Heart right ventricle (tissue), 16 donors: ENCODE results near the gene LRRC7. TPM values are rescaled to one million over a fixed set of nuclear protein-coding genes. Genes with fewer than 3 reads are reported as not detected.

ENCODE experiments used
- ATAC-seq, 8 donors: fragments of 200-7000 bp; cut with Tn5 transposase; one replicate each; pipeline ENCODE4 v1.9.1; 2020; ENCODE audit warnings: mild to moderate bottlenecking in 8 of 8, moderate library complexity in 8 of 8, moderate number of reproducible peaks in 1 of 8
- DNase-seq, 2 donors: peaks; one replicate each; pipeline ENCODE4 v3.0.0-alpha.2; 2020
- H3K27ac ChIP-seq, 10 donors: fragments of 200-600 bp; sonication (generic) in 2 of 10; one replicate each; pipeline versions ENCODE4 v1.5.0 to v1.8.0; 2020 to 2022; ENCODE audit warnings: mild to moderate bottlenecking in 3 of 10
- H3K27me3 ChIP-seq, 7 donors: fragments of 200-600 bp; one replicate each; pipeline ENCODE4 v1.8.0; 2021 to 2022; ENCODE audit warnings: mild to moderate bottlenecking in 2 of 7
- H3K36me3 ChIP-seq, 9 donors: fragments of 200-600 bp; sonication (generic) in 1 of 9; one replicate each; pipeline versions ENCODE4 v1.5.0 to v1.8.0; 2020 to 2022; ENCODE audit warnings: mild to moderate bottlenecking in 2 of 9
- H3K4me1 ChIP-seq, 9 donors: fragments of 200-600 bp; sonication (generic) in 1 of 9; one replicate each; pipeline versions ENCODE4 v1.5.0 to v1.8.0; 2020 to 2022; ENCODE audit warnings: mild to moderate bottlenecking in 4 of 9
- H3K4me3 ChIP-seq, 10 donors: fragments of 200-600 bp; sonication (generic) in 2 of 10; one replicate each; pipeline versions ENCODE4 v1.5.0 to v1.8.0; 2020 to 2022; ENCODE audit warnings: mild to moderate bottlenecking in 7 of 10, moderate library complexity in 2 of 10
- H3K9me3 ChIP-seq, 11 donors: fragments of 200-600 bp in 10 of 11; sonication (generic) in 2 of 11; one replicate each; pipeline versions ENCODE4 v1.5.0 to v1.8.0; 2013 to 2022; ENCODE audit warnings: mild to moderate bottlenecking in 2 of 11, control low read depth in 1 of 11, moderate library complexity in 1 of 11
- WGBS, 2 donors: extraction: QIAGEN DNeasy Blood & Tissue Kit; methylation state at CpG; one replicate each; pipeline ENCODE4 v1.1.7; 2013; ENCODE audit warnings: inconsistent platforms in 1 of 2; 5-methylcytosine and 5-hydroxymethylcytosine counted together
- intact Hi-C, 10 donors: fragments of 100-400 bp; cut with DNase I; formaldehyde crosslinking; loops; one replicate each; pipeline versions ENCODE4 v1.11.1 to v1.14.2; 2022
- polyA plus RNA-seq, 2 donors: library from polyadenylated mRNA; stranded (reverse); fragments of 200-250 nt; gene quantifications; one replicate each; pipeline ENCODE4 v1.2.3, GENCODE V29; 2013
- total RNA-seq, 10 donors: library from RNA; stranded (reverse); fragmentation: NEBNext Ultra II Directional in 3 of 10; extraction: Animal tissue kit (Norgen Biotek cat#: 25700) in 3 of 10; gene quantifications; one replicate each; pipeline versions ENCODE4 v1.2.1 to v1.2.4, GENCODE V29; 2021 to 2023
- TF ChIP-seq, protein P1 (sequence below), 9 donors: fragments of 200-600 bp; sonication (generic) in 2 of 9; IDR thresholded peaks; one replicate each; pipeline versions ENCODE4 v1.5.0 to v1.8.0; 2021 to 2022; ENCODE audit warnings: antibody characterized with exemption in 9 of 9, mild to moderate bottlenecking in 5 of 9, moderate library complexity in 1 of 9
- donor health status: Arrhythmogenic right ventricular cardiomyopathy.
- donor health status: ischemic (EF 13 %, LVEDD 7.1; RV severe dilation, severe dysfunction).
- donor health status: healthy with polysubstance abuse.
- donor health status: DM: no; HTN: yes; CAD: no.
- donor health status: DM: no; HTN: no; CAD: no.
- donor health status: ischemic (EF 25% LVEDD 6.9; RV normal size, moderate dysfunction).
- donor health status: ischemic (EF 25% LVEDD 5.7; RV mildly dilated, moderate dysfunction).
- donor health status: healthy.
- donor health status: DM: yes; HTN: yes; CAD: no.
- donor health status: Ischemic cardiomyopathy.
- donor health status: ischemic (EF 35%, LVEDD 5.7; RV mildly dilated, moderate dysfunction).
- donor health status: nonischemic (EF 11% LVEDD 7.7; RV severe dilation, severe dysfunction).
- donor health status: DM: yes; HTN: yes; CAD: no.
- donor health status: PGD.
- donor health status: ischemic (EF 29% LVEDD 5.4; RV normal size, mild dysfunction).
- donor health status: nonischemic (EF 23%, LVEDD 6.1; RV moderate dilation, normal function).

The LRRC7 gene
- total and polyA plus RNA-seq, 12 donors = 0.03 to 2.1 (median 0.59) TPM

DNA sequence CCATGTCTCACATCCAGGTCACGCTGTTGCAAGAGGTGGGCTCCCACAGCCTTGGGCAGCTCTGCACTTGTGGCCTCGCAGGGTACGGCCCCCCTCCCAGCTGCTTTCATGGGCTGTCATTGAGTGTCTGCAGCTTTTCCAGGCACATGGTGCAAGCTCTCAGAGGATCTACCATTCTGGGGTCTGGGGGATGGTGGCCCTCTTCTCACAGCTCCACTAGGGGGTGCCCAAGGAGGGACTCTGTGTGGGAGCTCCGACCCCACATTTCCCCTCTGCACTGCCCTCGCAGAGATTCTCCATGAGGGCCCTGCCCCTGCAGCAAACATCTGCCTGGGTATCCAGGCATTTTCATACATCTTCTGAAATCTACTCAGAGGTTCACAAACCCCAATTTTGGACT, 219.4 kb downstream of the LRRC7 start:
- H3K27ac ChIP-seq = no peak overlapping the region
- H3K4me3 ChIP-seq = no peak overlapping the region
- no peaks in the 10 kb centered on the region for H3K4me1 ChIP-seq
- no peaks in the 10 kb centered on the region for H3K27me3 ChIP-seq
- intact Hi-C loops = no loop called here
- 74 to 78% methylated on average over 5 of the region's 5 CpGs for WGBS, 2 donors
- TF ChIP-seq, protein P1, sequence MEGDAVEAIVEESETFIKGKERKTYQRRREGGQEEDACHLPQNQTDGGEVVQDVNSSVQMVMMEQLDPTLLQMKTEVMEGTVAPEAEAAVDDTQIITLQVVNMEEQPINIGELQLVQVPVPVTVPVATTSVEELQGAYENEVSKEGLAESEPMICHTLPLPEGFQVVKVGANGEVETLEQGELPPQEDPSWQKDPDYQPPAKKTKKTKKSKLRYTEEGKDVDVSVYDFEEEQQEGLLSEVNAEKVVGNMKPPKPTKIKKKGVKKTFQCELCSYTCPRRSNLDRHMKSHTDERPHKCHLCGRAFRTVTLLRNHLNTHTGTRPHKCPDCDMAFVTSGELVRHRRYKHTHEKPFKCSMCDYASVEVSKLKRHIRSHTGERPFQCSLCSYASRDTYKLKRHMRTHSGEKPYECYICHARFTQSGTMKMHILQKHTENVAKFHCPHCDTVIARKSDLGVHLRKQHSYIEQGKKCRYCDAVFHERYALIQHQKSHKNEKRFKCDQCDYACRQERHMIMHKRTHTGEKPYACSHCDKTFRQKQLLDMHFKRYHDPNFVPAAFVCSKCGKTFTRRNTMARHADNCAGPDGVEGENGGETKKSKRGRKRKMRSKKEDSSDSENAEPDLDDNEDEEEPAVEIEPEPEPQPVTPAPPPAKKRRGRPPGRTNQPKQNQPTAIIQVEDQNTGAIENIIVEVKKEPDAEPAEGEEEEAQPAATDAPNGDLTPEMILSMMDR (IDR thresholded peaks at IDR 0.05) = no peak
- H3K9me3 ChIP-seq = no peaks in the 10 kb centered on the region
- no peaks in the 10 kb centered on the region for H3K36me3 ChIP-seq
- DNase-seq (no peak), ATAC-seq (no peak)

DNA sequence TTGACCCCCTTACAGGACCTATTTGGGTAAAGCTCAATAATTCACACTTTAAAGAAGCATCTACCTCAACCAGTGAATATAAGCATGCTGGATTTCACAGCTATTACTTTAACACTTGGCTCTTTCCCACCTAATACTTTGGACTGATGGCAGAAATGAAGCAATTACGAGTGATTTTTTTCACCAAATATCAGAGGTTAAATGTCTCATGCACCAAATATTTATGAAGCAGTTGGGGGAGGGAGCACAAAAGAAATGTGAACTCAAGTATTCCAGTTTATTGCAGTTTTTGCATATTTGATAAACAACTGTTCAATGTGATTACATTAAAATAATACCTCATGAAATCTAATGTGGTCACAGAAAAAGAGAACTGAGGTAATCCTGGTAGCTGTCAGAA, 223.6 kb downstream of the LRRC7 start:
- Histone ChIP-seq H3K27ac (no peak overlapping the region), H3K9me3 (no peaks in the 10 kb centered on the region), H3K36me3 (no peaks in the 10 kb centered on the region), H3K27me3 (no peaks in the 10 kb centered on the region), H3K4me3 (no peak overlapping the region), H3K4me1 (no peaks in the 10 kb centered on the region)
- TF ChIP-seq, protein P1 (IDR thresholded peaks at IDR 0.05) = no peak
- intact Hi-C loops = no loop called here
- 47 to 60% methylated on average over 1 of the region's 1 CpG for WGBS, 2 donors
- DNase-seq = no peak
- no peak for ATAC-seq

DNA sequence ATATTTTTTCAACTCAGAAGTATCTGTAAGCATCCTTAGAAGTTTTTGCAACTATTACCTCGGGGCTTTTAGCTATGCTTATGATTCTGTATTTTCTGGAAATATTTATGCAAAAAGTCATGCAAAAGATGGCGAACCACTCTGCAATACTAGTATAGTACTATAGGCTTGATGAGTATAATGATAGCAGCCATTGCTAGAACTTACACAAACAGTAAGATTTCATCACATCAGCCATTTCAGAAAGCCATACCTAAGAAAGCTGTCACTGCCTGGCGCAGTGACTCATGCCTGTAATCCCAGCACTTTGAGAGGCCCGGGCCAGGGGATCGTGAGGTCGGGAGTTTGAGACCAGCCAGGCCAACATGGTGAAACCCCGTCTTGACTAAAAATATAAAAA, 227.1 kb downstream of the LRRC7 start:
- Histone ChIP-seq H3K9me3 (peaks cover 0 to 4% (median 0%) of the 10 kb centered on the region in 11 donors), H3K27me3 (no peaks in the 10 kb centered on the region), H3K36me3 (no peaks in the 10 kb centered on the region), H3K4me3 (no peak overlapping the region), H3K27ac (no peak overlapping the region), H3K4me1 (no peaks in the 10 kb centered on the region)
- 85% methylated on average over 7 of the region's 7 CpGs for WGBS, 2 donors
- no peak for DNase-seq
- TF ChIP-seq, protein P1 (IDR thresholded peaks at IDR 0.05) = no peak
- intact Hi-C loops = no loop called here
- ATAC-seq = no peak

DNA sequence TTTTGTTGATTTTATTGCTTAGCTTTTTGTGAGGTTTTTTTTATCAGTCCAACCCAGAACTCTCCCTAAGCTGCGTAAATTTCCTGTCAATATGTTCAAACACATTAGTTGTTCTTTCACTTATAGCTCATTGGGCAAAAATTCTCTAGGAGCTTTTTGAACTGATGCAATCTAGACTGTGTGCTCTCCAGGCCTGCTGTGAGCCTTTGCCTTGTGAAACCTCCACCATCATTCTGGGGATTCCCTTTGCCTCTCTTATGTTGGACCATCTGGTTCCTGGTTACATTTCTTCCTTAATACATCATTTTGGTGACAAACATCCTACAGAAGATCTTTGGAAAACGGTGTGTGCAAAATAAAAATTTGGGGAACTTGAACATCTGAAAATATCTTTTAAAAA, 247.2 kb downstream of the LRRC7 start:
- Histone ChIP-seq H3K4me1 (no peaks in the 10 kb centered on the region), H3K9me3 (peaks cover 0 to 11% (median 0%) of the 10 kb centered on the region in 11 donors), H3K27ac (no peak overlapping the region), H3K4me3 (no peak overlapping the region), H3K36me3 (no peaks in the 10 kb centered on the region), H3K27me3 (no peaks in the 10 kb centered on the region)
- no peak for ATAC-seq
- intact Hi-C loops = no loop called here
- TF ChIP-seq, protein P1 (IDR thresholded peaks at IDR 0.05) = no peak
- 55 to 73% methylated on average over 2 of the region's 2 CpGs for WGBS, 2 donors
- DNase-seq = no peak
